PC-3 (cell line): ENCODE results near the gene SRCAP.

ENCODE experiments used
- EZH2 ChIP-seq: fragments of 300-600 bp; sonication (generic); IDR thresholded peaks from one replicate; pipeline ENCODE4 v1.6.1; 2017; ENCODE audit warnings: antibody characterized with exemption, mild to moderate bottlenecking, low read length; ENCODE audit not compliant: unreplicated experiment
- TF ChIP-seq, protein P1 (sequence below): fragments of 300-600 bp; sonication (generic); conservative IDR thresholded peaks from 2 replicates; pipeline ENCODE4 v1.5.1; 2017; ENCODE audit warnings: antibody characterized with exemption, low read depth, mild to moderate bottlenecking, low read length

DNA sequence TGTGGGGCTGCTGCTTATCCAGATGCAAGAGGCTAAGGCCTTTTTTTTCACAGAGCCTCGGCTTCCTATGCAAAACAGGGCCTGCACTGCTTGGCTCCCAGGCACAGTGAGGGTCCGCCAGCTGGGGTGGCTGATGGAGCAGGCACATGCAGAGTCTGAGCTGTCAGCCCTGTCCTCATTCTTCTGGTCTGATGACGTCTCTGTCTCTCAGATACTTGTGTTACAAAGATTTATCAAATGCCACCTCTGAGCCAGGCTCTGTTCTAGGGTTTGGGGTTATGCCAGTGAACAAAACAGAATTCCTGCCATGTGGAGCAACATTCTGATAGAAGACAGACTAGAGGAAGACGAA, 67.9 kb downstream of the SRCAP start:
- TF ChIP-seq, protein P1, sequence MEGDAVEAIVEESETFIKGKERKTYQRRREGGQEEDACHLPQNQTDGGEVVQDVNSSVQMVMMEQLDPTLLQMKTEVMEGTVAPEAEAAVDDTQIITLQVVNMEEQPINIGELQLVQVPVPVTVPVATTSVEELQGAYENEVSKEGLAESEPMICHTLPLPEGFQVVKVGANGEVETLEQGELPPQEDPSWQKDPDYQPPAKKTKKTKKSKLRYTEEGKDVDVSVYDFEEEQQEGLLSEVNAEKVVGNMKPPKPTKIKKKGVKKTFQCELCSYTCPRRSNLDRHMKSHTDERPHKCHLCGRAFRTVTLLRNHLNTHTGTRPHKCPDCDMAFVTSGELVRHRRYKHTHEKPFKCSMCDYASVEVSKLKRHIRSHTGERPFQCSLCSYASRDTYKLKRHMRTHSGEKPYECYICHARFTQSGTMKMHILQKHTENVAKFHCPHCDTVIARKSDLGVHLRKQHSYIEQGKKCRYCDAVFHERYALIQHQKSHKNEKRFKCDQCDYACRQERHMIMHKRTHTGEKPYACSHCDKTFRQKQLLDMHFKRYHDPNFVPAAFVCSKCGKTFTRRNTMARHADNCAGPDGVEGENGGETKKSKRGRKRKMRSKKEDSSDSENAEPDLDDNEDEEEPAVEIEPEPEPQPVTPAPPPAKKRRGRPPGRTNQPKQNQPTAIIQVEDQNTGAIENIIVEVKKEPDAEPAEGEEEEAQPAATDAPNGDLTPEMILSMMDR, result no peak
- no peak for TF ChIP-seq EZH2
